Caki2 (cell line): ENCODE data around the gene PALM. TPM values are rescaled to one million over a fixed set of nuclear protein-coding genes. Genes with fewer than 3 reads are reported as not detected.
"Not testable (repeated sequence)": the region's sequence is repeated elsewhere in the genome, so short reads cannot be mapped to it uniquely, and the experiment has no call there.

Experiments used
- DNase-seq: peaks from one replicate; pipeline ENCODE4 v3.0.0-alpha.2; 2015; ENCODE audit warnings: low read depth
- in situ Hi-C: cut with HindIII; loops from 2 replicates; pipeline ENCODE4 v1.10.0; 2016; ENCODE audit warnings: low sequenced_read_pairs, low pct_unique_long_range_greater_than_20kb, mixed read lengths
- total RNA-seq: library from RNA; depleted of rRNA; stranded (reverse); fragments of >200 nt; shearing (Covaris generic); gene quantifications from 2 replicates; pipeline ENCODE4 v1.2.3, GENCODE V29; 2014; ENCODE audit warnings: low replicate concordance

The PALM gene
- total RNA-seq, 1 experiment from 2014 or later, result 14.1 TPM

DNA sequence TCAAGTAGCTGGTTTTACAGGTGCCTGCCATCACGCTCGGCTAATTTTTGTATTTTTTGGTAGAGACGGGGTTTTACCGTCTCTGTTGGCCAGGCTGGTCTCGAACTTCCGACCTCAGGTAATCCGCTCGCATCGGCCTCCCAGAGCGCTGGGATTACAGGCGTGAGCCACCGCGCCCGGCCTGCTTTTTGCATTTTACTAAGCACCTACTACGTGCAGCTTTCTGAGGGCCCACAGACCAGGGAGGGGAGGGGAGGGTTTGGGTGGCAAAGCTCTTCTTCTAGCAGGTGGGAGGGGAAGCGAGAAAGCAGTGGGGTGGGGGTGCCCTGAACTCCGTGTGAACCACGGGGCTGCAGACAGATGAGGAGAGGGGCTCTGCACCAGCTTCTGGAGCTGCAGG is 15.0 kb downstream of the PALM start:
- in situ Hi-C loops, result no loop called here
- no peak for DNase-seq

DNA sequence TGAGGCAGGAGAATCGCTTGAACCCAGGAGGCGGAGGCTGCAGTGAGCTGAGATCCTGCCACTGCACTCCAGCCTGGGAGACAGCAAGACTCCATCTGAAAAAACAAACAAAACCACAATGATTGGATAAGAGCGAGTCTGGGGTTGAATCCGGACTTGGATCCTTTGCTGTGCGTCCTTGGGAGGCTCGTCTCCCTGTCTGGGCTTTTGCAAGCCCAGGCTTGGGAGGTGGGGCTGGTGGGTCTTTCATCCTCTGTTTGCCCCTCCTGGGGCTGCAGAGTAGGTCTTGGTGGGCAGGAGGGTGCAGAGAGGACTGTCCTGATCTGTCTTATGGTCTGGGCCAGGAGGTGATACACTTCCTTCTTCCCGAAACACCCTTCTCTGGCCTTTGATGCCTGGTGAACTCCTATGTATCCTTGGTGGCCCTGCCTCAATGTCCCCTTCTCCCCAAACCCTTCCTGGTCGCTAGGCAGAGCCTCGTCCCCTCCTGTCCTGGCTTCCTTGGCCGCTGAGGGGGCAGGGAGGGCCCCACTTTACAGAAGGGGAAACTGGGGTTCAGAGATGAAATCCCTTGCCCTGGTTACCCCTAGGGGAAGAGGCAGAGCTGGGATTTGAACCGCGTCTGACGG is 16.8 kb downstream of the PALM start:
- DNase-seq, result no peak
- in situ Hi-C loops, result no loop called here

DNA sequence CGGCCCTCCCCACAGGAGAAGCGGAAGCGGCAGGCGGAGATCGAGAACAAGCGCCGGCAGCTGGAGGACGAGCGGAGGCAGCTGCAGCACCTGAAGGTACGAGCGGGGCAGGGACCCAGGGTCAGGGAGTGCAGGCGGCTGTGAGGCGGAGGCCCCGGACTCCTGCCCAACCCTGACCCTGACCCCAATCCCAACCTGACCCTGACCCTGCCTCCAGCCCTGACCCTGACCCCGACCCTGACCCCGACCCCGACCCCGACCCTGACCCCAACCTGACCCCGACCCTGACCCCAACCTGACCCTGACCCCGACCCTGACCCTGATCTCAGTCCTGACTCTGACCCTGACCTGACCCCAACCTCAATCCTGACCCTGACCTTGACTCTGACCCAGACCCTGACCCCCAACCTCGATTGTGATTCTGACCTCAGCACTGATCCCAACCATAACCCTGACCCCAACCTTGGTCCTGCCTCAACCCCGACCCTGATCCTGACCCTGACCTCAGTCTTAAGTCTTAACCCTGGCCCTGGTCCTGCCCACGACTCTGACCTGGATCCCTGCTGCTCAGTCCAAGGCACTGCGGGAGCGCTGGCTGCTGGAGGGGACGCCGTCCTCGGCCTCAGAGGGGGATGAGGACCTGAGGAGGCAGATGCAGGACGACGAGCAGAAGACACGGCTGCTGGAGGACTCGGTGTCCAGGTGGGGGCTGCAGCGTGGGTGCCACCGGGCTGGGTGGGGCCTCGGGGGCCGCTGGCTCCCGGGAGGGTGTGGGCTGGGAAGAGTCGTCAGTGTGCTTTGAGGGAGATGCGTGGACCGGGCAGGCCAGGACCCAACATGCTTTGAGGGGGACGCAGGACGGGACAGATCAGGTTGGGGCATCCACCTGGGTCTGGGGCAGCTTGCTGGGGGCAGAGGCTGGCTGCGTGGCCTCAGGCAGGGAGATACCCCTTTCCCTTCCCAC is 18.5 kb downstream of the PALM start:
- DNase-seq, result no peak
- in situ Hi-C loops, result no loop called here

DNA sequence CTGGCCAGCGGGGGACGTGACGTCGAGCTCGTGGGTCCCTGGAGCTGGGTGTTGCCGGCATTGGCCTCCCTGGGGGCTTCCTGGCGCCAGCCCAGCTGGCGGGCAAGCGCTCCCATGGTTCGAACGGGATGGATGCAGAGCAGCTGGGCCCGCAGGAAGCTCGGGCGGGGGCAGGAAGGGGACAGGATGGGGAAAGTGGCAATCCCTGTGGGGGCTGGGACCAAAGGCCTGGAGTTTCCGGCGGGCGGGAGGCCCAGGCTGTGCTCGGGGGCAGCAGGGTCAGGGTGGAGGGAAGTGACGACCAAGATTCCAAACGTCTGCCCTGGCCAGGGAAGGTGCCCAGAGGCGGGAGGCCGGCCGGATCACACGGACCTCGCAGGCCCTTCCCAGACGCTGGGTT is 19.3 kb downstream of the PALM start:
- no peak for DNase-seq
- in situ Hi-C loops, result no loop called here

DNA sequence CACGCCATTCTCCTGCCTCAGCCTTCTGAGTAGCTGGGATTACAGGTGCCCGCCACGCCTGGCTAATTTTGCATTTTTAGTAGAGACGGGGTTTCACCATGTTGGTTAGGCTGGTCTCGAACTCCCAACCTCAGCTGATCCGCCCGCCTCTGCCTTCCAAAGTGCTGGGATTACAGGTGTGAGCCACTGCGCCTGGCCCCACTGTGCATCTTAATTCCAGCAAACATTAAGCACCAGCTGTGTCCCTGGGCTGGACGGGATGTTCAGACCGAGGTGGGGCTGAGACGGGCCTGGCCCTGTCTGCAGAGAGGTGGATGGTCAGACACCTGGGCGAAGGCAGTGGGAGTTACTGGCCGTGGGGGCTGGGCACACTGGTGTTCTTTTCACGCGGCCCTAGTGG is 20.8 kb downstream of the PALM start:
- DNase-seq, in situ Hi-C loops: not testable (repeated sequence)

DNA sequence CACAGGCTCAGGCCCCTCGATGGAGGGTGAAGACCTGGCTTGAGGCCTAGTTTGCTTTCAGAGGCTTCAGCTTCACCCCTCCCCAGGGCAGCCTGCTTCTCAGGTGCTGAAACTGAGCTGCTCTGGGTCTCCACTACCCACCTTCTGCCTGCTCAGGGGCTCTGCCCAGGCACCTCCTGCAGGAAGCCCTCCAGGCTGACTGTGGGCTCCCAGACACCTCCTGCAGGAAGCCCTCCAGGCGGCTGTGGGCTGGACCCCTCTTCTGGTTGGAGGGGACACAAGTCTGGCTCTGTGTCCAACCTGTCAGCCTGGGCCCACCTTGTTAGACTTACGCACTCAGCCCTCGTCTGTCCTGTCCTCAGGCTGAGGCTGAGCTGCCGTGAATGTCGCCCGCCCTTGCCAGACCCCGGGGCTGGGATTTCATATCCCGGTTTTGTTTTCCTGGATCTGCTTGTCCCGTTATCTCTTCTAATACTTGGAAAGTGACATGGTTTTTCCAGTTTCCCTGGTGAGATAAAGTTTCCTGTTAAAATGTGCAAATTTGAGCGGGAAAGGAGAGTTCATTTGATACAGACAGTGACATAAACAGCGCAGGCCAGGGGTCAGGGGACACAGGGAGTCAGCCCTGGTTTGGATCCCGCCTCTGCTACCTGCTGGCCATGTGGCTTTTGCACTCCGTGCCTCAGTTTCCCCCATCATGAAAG is 21.4 kb downstream of the PALM start:
- in situ Hi-C loops, result no loop called here

DNA sequence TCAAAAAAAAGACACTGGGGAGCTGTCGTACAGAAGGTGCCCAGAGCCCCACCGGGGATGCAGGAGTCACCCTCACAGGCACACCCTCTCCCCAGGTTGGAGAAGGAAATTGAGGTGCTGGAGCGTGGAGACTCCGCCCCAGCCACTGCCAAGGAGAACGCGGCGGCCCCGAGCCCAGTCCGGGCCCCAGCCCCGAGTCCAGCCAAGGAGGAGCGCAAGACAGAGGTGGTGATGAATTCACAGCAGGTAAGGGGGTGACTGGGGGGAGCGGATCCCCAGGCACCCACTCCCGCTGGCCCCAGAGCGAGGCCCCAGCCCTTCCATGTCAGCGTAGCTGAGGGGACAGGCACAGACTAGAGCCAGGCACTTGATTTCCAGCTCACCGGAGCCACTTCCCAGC is 22.3 kb downstream of the PALM start:
- DNase-seq, result no peak

More for the DNA sequence above, 21.4 kb downstream of the PALM start:
- no peak for DNase-seq

DNA sequence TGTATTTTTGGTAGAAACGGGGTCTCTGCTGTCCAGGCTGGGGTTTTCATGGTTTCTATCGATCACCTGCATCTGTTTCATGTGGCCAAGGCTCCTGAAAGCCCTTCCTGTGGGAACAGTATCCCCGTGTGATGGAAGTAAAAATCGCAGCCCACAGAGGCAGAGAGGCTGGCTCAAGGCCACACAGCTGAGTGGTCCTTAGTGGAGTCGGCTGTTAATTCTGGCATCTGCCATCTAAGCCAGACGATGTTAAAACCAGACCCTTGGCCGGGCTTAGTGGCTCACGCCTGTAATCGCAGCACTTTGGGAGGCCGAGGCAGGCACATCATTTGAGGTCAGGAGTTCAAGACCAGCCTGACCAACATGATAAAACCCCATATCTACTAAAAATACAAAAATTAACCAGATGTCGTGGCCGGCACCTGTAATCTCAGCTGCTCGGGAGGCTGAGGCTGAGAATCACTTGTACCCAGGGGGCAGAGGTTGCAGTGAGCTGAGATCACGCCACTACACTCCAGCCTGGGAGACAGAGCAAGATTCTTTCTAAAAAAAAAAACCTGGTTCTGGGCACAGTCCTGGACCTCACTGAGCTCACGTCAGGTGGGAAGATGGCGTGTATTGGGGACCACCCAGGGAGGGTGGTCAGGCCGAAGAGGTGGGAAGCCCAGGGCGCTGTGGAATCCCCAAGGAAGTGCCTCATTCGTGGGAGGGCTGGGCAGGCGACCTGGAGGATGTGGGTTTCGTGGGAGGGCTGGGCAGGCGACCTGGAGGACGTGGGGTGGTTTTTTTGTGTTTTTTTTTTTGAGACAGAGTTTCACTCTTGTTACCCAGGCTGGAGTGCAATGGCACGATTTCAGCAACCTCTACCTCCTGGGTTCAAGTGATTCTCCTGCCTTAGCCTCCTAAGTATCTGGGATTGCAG is 23.7 kb downstream of the PALM start:
- in situ Hi-C loops, result no loop called here

More for the DNA sequence above, 22.3 kb downstream of the PALM start:
- in situ Hi-C loops, result no loop called here

DNA sequence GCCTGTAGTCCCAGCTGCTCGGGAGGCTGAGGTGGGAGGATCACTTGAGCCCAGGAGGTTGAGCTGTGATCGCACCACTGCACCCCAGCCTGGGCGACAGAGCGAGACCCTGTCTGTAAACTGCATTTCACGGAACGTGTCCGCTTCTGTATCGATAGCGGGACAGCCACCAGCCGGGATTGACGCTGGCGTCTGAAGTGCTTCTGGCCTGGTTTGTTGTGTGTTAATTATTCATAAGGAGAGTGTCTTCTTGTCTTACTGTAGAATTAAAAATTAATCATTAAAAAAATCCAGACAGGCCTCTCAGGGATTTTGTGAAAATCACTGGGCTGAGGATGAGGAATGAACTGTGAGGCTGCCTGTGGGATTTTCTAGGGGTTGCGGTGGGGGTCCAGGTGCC is 26.0 kb downstream of the PALM start:
- DNase-seq, result peak; percentile 50
- in situ Hi-C loops, result no loop called here

More for the DNA sequence above, 23.7 kb downstream of the PALM start:
- DNase-seq, result no peak

DNA sequence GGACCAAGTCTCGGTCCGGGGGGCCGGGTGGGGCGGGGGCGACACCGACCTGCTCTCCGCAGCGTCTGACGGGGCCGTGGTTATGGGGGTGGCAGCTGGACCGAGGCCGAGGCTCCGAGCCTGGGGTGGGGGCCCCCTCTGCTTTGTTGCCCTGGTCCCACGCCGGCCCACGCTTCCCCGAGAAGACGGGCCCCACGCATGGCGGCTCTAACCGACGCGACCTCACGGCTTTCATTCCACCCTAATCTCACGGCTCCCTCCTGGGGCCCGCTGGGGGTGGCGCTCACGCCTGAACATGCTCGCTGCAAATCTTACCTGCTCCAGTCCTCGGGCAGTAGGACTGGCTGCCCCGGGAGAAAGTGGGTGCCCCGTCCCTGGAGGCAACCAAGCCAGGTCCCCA is 27.4 kb downstream of the PALM start:
- no peak for DNase-seq
- in situ Hi-C loops, result no loop called here

DNA sequence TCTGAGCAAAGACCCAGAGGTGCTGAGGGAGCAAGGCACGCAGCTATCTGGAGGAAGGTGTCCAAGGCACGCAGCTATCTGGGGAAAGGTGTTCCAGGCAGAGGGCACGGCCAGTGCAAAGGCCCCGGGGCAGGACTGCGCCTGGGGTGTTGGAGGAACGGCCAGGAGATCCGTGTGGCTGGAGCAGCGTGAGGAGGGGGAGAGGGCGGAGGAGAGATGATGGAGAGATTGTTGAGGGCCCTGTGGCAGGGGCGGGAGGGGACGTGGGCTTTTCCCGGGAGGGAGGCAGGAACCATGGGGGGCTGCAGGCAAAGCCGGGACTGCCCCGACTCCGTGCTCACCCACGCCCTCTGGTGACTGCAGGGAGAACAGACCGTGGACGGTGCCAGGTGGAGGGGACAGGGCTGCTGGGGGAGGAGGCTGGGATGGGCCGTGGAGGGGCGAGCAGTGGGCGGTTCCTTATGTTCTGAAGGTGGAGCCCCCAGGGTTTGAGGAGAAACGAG is 28.9 kb downstream of the PALM start:
- in situ Hi-C loops, result no loop called here
- DNase-seq, result no peak

DNA sequence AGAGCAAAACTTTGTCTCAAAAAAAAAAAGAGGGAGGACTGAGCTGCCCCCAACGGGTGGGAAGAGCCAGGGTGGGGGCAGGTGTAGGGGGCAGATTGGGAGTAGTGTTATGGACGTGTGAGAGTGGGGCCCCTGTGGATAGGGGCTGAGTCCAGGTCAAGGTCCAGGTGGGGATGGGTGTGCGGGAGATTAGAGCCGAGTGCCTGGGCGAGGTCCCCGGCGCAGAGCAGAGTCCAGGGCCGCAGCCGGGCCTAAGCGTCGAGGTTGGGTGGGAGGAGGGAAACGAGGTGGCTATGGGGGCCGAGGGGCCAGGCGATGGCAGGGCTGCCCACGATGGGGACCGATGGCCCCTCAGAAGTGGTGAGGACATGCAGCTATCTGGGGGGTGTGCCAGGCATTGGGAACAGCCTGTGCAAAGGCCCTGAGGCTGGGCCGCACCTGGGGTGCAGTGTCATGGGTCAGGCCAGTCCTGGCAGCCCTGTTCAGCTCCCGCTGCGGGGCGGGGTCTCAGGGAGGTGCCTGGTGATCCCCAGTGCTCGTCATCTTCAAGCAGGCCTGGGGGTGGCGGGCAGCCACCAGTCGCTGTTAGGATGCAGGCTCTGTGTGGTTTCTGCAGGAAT is 29.9 kb downstream of the PALM start:
- no peak for DNase-seq
- in situ Hi-C loops, result no loop called here

DNA sequence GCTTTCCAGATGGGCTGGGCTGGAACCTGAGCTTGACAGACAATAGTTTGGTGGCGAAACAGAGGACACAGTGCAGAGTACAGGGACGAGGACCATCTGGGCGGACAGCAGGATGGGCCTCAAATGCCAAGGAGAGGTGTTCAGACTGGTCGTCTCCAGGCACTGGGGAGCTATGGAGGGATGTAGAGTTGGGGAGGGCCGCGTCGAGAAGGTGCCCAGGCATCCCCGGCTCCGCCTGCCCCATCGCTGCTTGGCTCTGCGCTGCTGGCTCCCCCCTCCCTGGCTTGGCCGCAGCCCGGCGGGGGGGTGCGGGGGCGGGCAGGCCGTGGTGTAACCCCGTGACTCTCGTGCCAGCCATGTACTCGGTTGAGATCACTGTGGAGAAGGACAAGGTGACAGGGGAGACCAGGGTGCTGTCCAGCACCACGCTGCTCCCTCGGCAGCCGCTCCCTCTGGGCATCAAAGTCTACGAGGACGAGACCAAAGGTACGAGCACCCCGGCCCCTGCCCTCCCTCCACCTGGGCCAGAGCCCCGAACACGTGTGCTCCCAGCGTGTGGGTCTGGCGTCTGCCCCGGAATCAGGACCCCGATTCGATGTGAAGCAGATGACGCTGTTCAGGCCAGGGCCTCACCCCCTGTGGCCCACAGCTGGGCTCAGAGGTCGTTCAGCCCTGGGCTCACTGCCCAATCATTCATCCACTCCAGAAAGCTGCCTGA is 31.4 kb downstream of the PALM start:
- in situ Hi-C loops, result no loop called here
- no peak for DNase-seq

DNA sequence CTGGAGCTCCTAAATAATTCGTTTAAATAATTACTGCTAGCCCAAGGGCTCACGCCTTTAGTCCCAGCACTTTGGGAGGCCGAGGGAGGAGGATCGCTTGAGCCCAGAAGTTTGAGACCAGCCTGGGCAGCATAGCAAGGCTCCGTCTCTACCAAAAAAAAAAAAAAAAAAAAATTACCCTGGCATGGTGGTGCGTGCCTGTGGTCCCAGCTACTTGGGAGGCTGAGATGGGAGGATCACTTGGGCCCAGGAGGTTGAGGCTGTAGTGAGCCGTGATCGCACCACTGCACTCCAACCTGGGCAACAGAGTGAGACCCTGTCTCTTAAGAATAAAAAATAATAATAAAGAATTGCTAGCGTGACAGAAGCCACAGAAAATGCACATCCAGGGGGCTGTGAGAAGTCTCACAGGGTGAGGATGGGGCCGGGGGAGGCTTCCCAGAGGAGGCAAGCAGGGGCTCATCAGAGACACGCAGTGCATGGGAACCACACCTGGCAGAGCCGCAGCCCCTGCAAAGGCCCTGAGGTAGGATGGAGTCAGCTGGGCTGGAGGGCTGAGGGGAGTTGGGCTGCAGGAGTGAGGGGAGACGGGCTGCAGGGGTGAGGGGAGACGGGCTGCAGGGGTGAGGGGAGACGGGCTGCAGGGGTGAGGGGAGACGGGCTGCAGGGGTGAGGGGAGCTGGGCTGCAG is 32.2 kb downstream of the PALM start:
- in situ Hi-C loops, DNase-seq: not testable (repeated sequence)

DNA sequence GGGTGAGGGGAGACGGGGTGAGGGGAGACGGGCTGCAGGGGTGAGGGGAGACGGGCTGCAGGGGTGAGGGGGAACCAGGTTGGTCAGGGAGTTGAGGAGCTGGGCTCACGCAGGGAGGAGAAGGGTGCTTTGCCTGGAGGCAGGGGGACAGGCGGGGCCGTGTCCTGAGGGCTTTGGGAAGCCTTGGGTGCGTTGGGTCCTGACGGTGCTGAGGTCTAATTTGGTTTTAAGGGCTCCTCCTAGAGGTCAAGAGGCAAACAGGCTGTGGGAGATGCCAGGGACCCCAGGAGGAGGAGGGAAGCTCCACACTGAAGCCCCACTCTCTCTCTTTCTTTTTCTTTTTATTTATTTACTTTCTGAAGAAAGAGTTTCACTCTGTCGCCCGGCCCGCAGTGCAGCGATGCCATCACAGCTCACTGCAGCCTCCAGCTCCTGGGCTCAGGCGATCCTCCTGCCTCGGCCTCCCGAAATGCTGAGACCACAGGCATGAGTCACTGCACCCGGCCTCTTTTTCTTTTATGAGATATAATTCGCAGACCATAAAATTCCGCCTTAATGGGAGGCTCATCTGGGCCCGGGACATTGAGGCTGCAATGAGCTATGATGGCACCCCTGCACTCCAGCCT is 32.9 kb downstream of the PALM start:
- in situ Hi-C loops, result no loop called here

DNA sequence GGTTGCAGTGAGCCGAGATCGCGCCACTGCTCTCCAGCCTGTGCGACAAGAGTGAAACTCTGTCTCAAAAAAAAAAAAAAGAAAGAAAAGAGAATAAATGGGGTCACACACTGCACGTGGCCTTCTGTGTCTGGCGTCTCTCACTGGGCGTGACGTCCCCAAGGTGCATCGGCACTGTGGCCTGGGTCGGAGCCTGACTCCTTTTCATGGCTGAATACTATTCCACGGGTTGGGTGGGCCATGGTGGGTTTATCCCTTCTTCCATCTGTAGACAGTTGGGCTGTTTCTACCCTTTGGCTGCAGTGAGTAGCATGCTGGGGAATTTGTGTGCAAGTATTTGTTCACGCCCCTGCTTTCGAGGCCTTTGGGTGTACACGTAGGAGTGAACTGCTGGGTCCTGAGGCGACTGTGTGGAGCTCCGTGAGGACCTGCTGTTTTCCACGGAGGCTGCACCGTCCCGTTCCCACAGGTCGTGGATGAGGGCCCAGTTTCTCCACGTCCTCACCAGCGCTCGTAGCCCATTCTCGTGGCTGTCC is 33.9 kb downstream of the PALM start:
- in situ Hi-C loops, result no loop called here
- no peak for DNase-seq

More for the DNA sequence above, 32.9 kb downstream of the PALM start:
- DNase-seq, result no peak
